ENCODE results near the gene EHF. TPM values are rescaled to one million over a fixed set of nuclear protein-coding genes. Genes with fewer than 3 reads are reported as not detected.

Gene EHF
- total and polyA plus RNA-seq, 9 donors = 0.06 to 102 (median 5.9) TPM; not detected in 1

- H3K27ac ChIP-seq = no peak overlapping the region
- no peak for DNase-seq
- H3K4me3 ChIP-seq = no peak overlapping the region
- intact Hi-C loops (cut with DNase I) = no loop called here
- H3K36me3 ChIP-seq = no peaks in the 10 kb centered on the region
- no peaks in the 10 kb centered on the region for H3K4me1 ChIP-seq (ENCODE audit: insufficient read depth)
- no peak for TF ChIP-seq POLR2A (IDR thresholded peaks at IDR 0.05)
- TF ChIP-seq, protein P1, sequence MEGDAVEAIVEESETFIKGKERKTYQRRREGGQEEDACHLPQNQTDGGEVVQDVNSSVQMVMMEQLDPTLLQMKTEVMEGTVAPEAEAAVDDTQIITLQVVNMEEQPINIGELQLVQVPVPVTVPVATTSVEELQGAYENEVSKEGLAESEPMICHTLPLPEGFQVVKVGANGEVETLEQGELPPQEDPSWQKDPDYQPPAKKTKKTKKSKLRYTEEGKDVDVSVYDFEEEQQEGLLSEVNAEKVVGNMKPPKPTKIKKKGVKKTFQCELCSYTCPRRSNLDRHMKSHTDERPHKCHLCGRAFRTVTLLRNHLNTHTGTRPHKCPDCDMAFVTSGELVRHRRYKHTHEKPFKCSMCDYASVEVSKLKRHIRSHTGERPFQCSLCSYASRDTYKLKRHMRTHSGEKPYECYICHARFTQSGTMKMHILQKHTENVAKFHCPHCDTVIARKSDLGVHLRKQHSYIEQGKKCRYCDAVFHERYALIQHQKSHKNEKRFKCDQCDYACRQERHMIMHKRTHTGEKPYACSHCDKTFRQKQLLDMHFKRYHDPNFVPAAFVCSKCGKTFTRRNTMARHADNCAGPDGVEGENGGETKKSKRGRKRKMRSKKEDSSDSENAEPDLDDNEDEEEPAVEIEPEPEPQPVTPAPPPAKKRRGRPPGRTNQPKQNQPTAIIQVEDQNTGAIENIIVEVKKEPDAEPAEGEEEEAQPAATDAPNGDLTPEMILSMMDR (IDR thresholded peaks at IDR 0.05) = no peak
- no peak for TF ChIP-seq EP300 (IDR thresholded peaks at IDR 0.05)
- H3K9me3 ChIP-seq = peaks cover 0 to 2% of the 10 kb centered on the region in 2 donors
- 32 to 44% (median 35%) methylated on average over 7 of the region's 7 CpGs for WGBS, 3 donors
- H3K27me3 ChIP-seq = no peaks in the 10 kb centered on the region
Measured at GRCh38 chr11:34632105-34632791, 11.4 kb downstream of the EHF start.

DNA sequence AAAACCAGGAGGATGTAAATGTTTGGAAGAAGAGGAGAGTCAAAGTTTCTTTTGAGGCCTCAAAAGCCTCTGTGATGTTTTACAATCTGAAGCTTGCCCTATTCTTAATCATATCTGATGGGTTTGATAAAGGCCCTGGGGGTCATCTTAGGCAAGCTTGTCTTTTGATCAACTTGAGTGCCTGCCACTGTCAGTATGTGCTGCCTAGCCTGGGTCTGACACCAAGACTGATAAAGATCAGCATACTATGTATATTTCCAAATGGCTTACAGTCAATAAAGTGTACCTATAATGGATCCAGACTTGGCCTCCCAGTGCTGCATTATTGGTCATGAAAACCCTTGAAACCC lies 12.7 kb downstream of the EHF start:
- Histone ChIP-seq H3K4me3 (no peak overlapping the region), H3K27me3 (no peaks in the 10 kb centered on the region), H3K4me1 (ENCODE audit: insufficient read depth) (no peaks in the 10 kb centered on the region), H3K27ac (no peak overlapping the region), H3K36me3 (no peaks in the 10 kb centered on the region), H3K9me3 (peaks cover 0 to 2% of the 10 kb centered on the region in 2 donors)
- TF ChIP-seq EP300 (IDR thresholded peaks at IDR 0.05) (no peak), POLR2A (IDR thresholded peaks at IDR 0.05) (no peak)
- TF ChIP-seq, protein P1 (IDR thresholded peaks at IDR 0.05) = no peak
- intact Hi-C loops (cut with DNase I) = no loop called here
- DNase-seq = no peak

GRCh38 chr11:34633990-34634693 lies 13.2 kb downstream of the EHF start:
- intact Hi-C loops (cut with DNase I) = no loop called here
- TF ChIP-seq, protein P1 (IDR thresholded peaks at IDR 0.05) = no peak
- no peak for TF ChIP-seq POLR2A (IDR thresholded peaks at IDR 0.05)
- no peak for TF ChIP-seq EP300 (IDR thresholded peaks at IDR 0.05)
- H3K4me3 ChIP-seq = no peak overlapping the region
- DNase-seq = no peak
- H3K27me3 ChIP-seq = no peaks in the 10 kb centered on the region
- peaks cover 0 to 2% of the 10 kb centered on the region in 2 donors for H3K9me3 ChIP-seq
- 50 to 59% (median 54%) methylated on average over 5 of the region's 5 CpGs for WGBS, 3 donors
- H3K4me1 ChIP-seq (ENCODE audit: insufficient read depth) = no peaks in the 10 kb centered on the region
- H3K36me3 ChIP-seq = no peaks in the 10 kb centered on the region
- no peak overlapping the region for H3K27ac ChIP-seq

DNA sequence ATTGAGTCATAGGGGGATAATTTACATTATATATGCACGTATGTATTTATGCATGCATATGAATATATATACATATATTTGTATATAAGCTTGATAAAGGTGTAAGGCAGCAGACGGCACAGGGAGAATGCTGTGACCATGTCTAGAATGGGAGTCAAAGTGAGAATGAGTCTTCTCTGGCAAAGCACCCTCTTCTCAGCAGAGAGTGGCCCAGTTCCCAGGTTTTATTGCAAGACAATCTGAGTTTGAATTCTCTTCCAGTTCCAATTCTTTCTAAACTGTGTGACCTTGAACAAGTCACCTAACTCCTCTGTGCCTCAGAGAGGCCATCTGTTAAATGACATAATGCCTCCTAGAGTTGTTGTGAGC lies 13.8 kb downstream of the EHF start:
- H3K4me1 ChIP-seq (ENCODE audit: insufficient read depth) = no peaks in the 10 kb centered on the region
- no peak overlapping the region for H3K4me3 ChIP-seq
- DNase-seq = no peak
- peaks cover 0 to 2% of the 10 kb centered on the region in 2 donors for H3K9me3 ChIP-seq
- TF ChIP-seq EP300 (IDR thresholded peaks at IDR 0.05) (no peak), POLR2A (IDR thresholded peaks at IDR 0.05) (no peak)
- TF ChIP-seq, protein P1 (IDR thresholded peaks at IDR 0.05) = no peak
- no peak overlapping the region for H3K27ac ChIP-seq
- intact Hi-C loops (cut with DNase I) = no loop called here
- no peaks in the 10 kb centered on the region for H3K27me3 ChIP-seq
- H3K36me3 ChIP-seq = no peaks in the 10 kb centered on the region
- 64 to 83% (median 72%) methylated on average over 2 of the region's 2 CpGs for WGBS, 3 donors

Data from ovary (tissue), 9 donors.